Mesenchymal stem cell (in vitro differentiated cells and primary cell): ENCODE results near the gene MED27.

Experiments used
- DNase-seq: peaks from one replicate; pipeline ENCODE4 v3.0.0-alpha.2; 2013
- H2AFZ ChIP-seq: one replicate; pipeline ENCODE4 v1.6.1; 2013; ENCODE audit warnings: low read depth, mild to moderate bottlenecking, control low read depth, inconsistent platforms, low read length, moderate library complexity
- H2AK5ac ChIP-seq: 2 replicates; pipeline ENCODE4 v1.6.1; 2013; ENCODE audit warnings: low read length, moderate library complexity, mild to moderate bottlenecking, inconsistent platforms; ENCODE audit not compliant: severe bottlenecking
- H2BK120ac ChIP-seq: one replicate; pipeline ENCODE4 v1.6.1; 2013; ENCODE audit warnings: low read depth, mild to moderate bottlenecking, inconsistent platforms, low read length, moderate library complexity
- H2BK12ac ChIP-seq, 2 experiments: one replicate each; pipeline ENCODE4 v1.6.1; 2013; ENCODE audit warnings: inconsistent platforms in 2 of 2, low read length in 2 of 2, mild to moderate bottlenecking in 2 of 2, moderate library complexity in 2 of 2, control low read depth in 1 of 2
- H2BK15ac ChIP-seq: one replicate; pipeline ENCODE4 v1.6.1; 2013; ENCODE audit warnings: mild to moderate bottlenecking, low read depth, inconsistent platforms; ENCODE audit not compliant: poor library complexity, severe bottlenecking
- H2BK5ac ChIP-seq: 2 replicates; pipeline ENCODE4 v1.6.1; 2013; ENCODE audit warnings: low read depth, mild to moderate bottlenecking, low read length, control low read depth, inconsistent platforms; ENCODE audit not compliant: poor library complexity, severe bottlenecking
- H3K14ac ChIP-seq, 2 experiments: one replicate each; pipeline ENCODE4 v1.6.1; 2013; ENCODE audit warnings: inconsistent platforms in 2 of 2, low read length in 2 of 2, control low read depth in 1 of 2, mild to moderate bottlenecking in 1 of 2, moderate library complexity in 1 of 2
- H3K18ac ChIP-seq, 2 experiments: one replicate each; pipeline ENCODE4 v1.6.1; 2013; ENCODE audit warnings: inconsistent platforms in 2 of 2, low read length in 2 of 2, control low read depth in 1 of 2, low read depth in 1 of 2, mild to moderate bottlenecking in 1 of 2
- H3K23ac ChIP-seq, 2 experiments: one replicate each; pipeline ENCODE4 v1.6.1; 2013; ENCODE audit warnings: inconsistent platforms in 2 of 2, low read length in 2 of 2, mild to moderate bottlenecking in 2 of 2, moderate library complexity in 2 of 2, control low read depth in 1 of 2
- H3K27ac ChIP-seq: 2 replicates; pipeline ENCODE4 v1.5.1; 2013; ENCODE audit warnings: mild to moderate bottlenecking, moderate library complexity, low read length, control low read depth, inconsistent platforms; ENCODE audit not compliant: poor library complexity, severe bottlenecking
- H3K27me3 ChIP-seq, 2 experiments: 2 replicates each; pipeline versions ENCODE4 v1.6.1 to v1.7.0; 2013; ENCODE audit warnings: low read length in 2 of 2, mild to moderate bottlenecking in 2 of 2, moderate library complexity in 2 of 2, control low read depth in 1 of 2, inconsistent platforms in 1 of 2; ENCODE audit not compliant: control insufficient read depth in 1 of 2, insufficient read depth in 1 of 2
- H3K36me3 ChIP-seq, 2 experiments: 2 replicates each; pipeline versions ENCODE4 v1.6.1 to v1.7.0; 2013; ENCODE audit warnings: low read length in 2 of 2, control low read depth in 1 of 2, inconsistent platforms in 1 of 2, low read depth in 1 of 2, mild to moderate bottlenecking in 1 of 2; ENCODE audit not compliant: insufficient read depth in 2 of 2, control insufficient read depth in 1 of 2
- H3K4ac ChIP-seq, 2 experiments: one replicate each; pipeline ENCODE4 v1.6.1; 2013; ENCODE audit warnings: inconsistent platforms in 2 of 2, low read length in 2 of 2, mild to moderate bottlenecking in 2 of 2, moderate library complexity in 2 of 2, control low read depth in 1 of 2, low read depth in 1 of 2
- H3K4me1 ChIP-seq: 2 replicates; pipeline ENCODE4 v1.6.1; 2013; ENCODE audit warnings: low read depth, low read length, control low read depth; ENCODE audit not compliant: control insufficient read depth, insufficient read depth
- H3K4me2 ChIP-seq: 2 replicates; pipeline ENCODE4 v1.6.1; 2013; ENCODE audit warnings: low read length, mild to moderate bottlenecking, inconsistent platforms; ENCODE audit not compliant: poor library complexity, severe bottlenecking
- H3K4me3 ChIP-seq, 2 experiments: 2 replicates each; pipeline versions ENCODE4 v1.5.1 to v1.7.0; 2013; ENCODE audit warnings: low read length in 2 of 2, mild to moderate bottlenecking in 2 of 2, control low read depth in 1 of 2, low read depth in 1 of 2; ENCODE audit not compliant: insufficient read depth in 1 of 2
- H3K79me1 ChIP-seq: replicated peaks from 2 replicates; pipeline ENCODE4 v1.6.1; 2013; ENCODE audit warnings: mild to moderate bottlenecking, control low read depth, low read length, inconsistent platforms; ENCODE audit not compliant: poor library complexity, severe bottlenecking
- H3K9ac ChIP-seq: 2 replicates; pipeline ENCODE4 v1.7.0; 2013; ENCODE audit warnings: mild to moderate bottlenecking, low read length, moderate library complexity
- H3K9me3 ChIP-seq: 2 replicates; pipeline ENCODE4 v1.7.0; 2013; ENCODE audit warnings: mild to moderate bottlenecking, low read length; ENCODE audit not compliant: control insufficient read depth
- H4K8ac ChIP-seq: one replicate; pipeline ENCODE4 v1.6.1; 2013; ENCODE audit warnings: inconsistent platforms, mild to moderate bottlenecking, low read length, moderate library complexity
- H4K91ac ChIP-seq: one replicate; pipeline ENCODE4 v1.6.1; 2013; ENCODE audit warnings: mild to moderate bottlenecking, low read length, inconsistent platforms
- WGBS: methylation state at CpG from one replicate; pipeline ENCODE4 v1.1.7; 2013; ENCODE audit warnings: mixed read lengths; 5-methylcytosine and 5-hydroxymethylcytosine counted together

Gene MED27

GRCh38 chr9:132024589-132024988 is 55.1 kb downstream of the MED27 start:
- H3K36me3 ChIP-seq, result no peaks in the 10 kb centered on the region
- no peak overlapping the region for H2BK12ac ChIP-seq
- H2BK5ac ChIP-seq, result no peak overlapping the region
- H3K9ac ChIP-seq, result no peak overlapping the region
- DNase-seq, result no peak
- H2BK15ac ChIP-seq, result no peak overlapping the region
- H4K8ac ChIP-seq, result no peak overlapping the region
- H2AFZ ChIP-seq, result no peak overlapping the region
- peaks cover 37% of the 10 kb centered on the region for H3K79me1 ChIP-seq
- H3K14ac ChIP-seq, result no peak overlapping the region
- H3K4ac ChIP-seq, result no peak overlapping the region
- H3K23ac ChIP-seq, result no peak overlapping the region
- no peak overlapping the region for H3K18ac ChIP-seq
- H3K4me3 ChIP-seq, result no peak overlapping the region
- H3K4me1 ChIP-seq, result peaks cover 15% of the 10 kb centered on the region
- H4K91ac ChIP-seq, result no peak overlapping the region
- H3K4me2 ChIP-seq, result no peak overlapping the region
- 100% methylated on average over 3 of the region's 7 CpGs for WGBS
- H3K27ac ChIP-seq, result no peak overlapping the region
- no peak overlapping the region for H2BK120ac ChIP-seq
- H2AK5ac ChIP-seq, result no peak overlapping the region
- no peaks in the 10 kb centered on the region for H3K9me3 ChIP-seq
- H3K27me3 ChIP-seq, result no peaks in the 10 kb centered on the region

DNA sequence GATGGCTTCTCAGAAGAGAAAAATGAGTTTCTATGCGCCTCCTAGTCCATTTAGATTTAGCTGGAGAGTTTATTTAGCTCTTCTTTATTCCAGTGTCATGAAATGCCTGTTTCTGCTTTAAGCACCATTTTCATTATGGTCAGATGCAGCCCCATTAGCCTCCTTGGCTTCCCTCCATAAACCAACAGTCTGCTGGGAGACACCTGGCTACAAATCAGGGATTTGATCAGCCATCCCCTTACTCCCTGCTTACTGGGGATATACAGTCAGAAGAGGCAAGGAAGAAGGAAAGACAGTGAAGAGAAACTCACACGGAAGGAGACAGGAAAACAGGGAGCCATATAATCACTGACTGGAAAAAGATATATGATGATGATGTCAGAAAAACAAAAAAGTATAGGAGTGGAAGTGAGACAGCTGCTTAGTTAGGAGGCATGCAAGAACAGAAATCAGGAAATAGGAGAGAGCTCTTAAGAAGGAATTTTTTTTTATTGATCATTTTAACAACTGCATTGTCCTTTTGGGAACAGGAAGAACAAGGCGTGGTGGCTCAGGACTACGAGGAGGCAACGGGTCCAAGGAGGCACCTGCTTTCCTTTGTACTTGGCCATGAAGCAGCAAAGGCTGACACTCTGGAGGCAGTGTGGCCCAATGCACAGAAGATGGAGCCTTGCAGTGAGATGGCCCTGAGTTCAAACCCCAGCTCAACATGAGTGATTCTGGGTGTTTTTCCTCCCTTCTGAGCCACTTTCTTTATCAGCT is 56.1 kb downstream of the MED27 start:
- H3K36me3 ChIP-seq, result no peaks in the 10 kb centered on the region
- no peak overlapping the region for H3K4ac ChIP-seq
- no peak overlapping the region for H2BK5ac ChIP-seq
- 86% methylated on average over 5 of the region's 5 CpGs for WGBS
- no peak overlapping the region for H4K91ac ChIP-seq
- peaks cover 41% of the 10 kb centered on the region for H3K79me1 ChIP-seq
- H3K4me2 ChIP-seq, result no peak overlapping the region
- H3K9ac ChIP-seq, result no peak overlapping the region
- no peak for DNase-seq
- no peaks in the 10 kb centered on the region for H3K9me3 ChIP-seq
- no peak overlapping the region for H3K14ac ChIP-seq
- no peak overlapping the region for H3K27ac ChIP-seq
- H2BK15ac ChIP-seq, result no peak overlapping the region
- H2BK12ac ChIP-seq, result no peak overlapping the region
- no peaks in the 10 kb centered on the region for H3K27me3 ChIP-seq
- H3K4me3 ChIP-seq, result no peak overlapping the region
- no peak overlapping the region for H2AK5ac ChIP-seq
- H4K8ac ChIP-seq, result no peak overlapping the region
- peaks cover 15% of the 10 kb centered on the region for H3K4me1 ChIP-seq
- no peak overlapping the region for H2AFZ ChIP-seq
- H3K23ac ChIP-seq, result no peak overlapping the region
- no peak overlapping the region for H3K18ac ChIP-seq
- H2BK120ac ChIP-seq, result no peak overlapping the region

GRCh38 chr9:132020820-132021510 is 58.7 kb downstream of the MED27 start:
- peaks cover 1% of the 10 kb centered on the region for H3K4me1 ChIP-seq
- DNase-seq, result peak; percentile 33
- H2AK5ac ChIP-seq, result no peak overlapping the region
- H3K4ac ChIP-seq, result no peak overlapping the region
- 52% methylated on average over 3 of the region's 4 CpGs for WGBS
- no peak overlapping the region for H2BK12ac ChIP-seq
- no peaks in the 10 kb centered on the region for H3K36me3 ChIP-seq
- H3K27me3 ChIP-seq, result no peaks in the 10 kb centered on the region
- H3K27ac ChIP-seq, result no peak overlapping the region
- no peak overlapping the region for H2BK15ac ChIP-seq
- no peak overlapping the region for H4K8ac ChIP-seq
- H3K9me3 ChIP-seq, result no peaks in the 10 kb centered on the region
- H2BK5ac ChIP-seq, result no peak overlapping the region
- H3K23ac ChIP-seq, result no peak overlapping the region
- no peak overlapping the region for H2BK120ac ChIP-seq
- H3K18ac ChIP-seq, result no peak overlapping the region
- H2AFZ ChIP-seq, result no peak overlapping the region
- H3K9ac ChIP-seq, result no peak overlapping the region
- H3K79me1 ChIP-seq, result peaks cover 44% of the 10 kb centered on the region
- H3K14ac ChIP-seq, result no peak overlapping the region
- H3K4me3 ChIP-seq, result no peak overlapping the region
- no peak overlapping the region for H3K4me2 ChIP-seq
- H4K91ac ChIP-seq, result no peak overlapping the region

DNA sequence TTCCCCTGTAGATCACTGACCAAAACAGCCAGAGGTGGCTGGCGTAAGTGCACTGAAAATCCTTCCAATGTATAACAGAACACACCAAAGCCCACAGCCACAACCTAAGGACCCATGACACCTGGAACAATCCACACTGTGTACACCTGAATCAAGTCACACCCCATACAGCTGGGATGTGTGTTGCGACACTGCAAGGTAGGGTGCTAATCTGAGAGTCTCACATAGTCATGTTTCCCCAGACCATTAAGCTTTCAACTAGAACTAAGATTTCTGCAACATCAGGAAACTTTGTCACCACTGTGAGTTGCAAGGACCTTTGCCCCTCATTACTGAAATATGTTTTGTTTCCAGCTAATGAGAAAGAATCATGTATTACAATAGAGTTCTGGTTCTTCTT is 59.4 kb downstream of the MED27 start:
- no peak overlapping the region for H3K23ac ChIP-seq
- H3K36me3 ChIP-seq, result no peaks in the 10 kb centered on the region
- H2BK5ac ChIP-seq, result no peak overlapping the region
- no peaks in the 10 kb centered on the region for H3K27me3 ChIP-seq
- no peak overlapping the region for H3K14ac ChIP-seq
- no peak overlapping the region for H3K9ac ChIP-seq
- DNase-seq, result no peak
- WGBS, result 100% methylated on average over 2 of the region's 2 CpGs
- H3K18ac ChIP-seq, result no peak overlapping the region
- no peak overlapping the region for H2BK15ac ChIP-seq
- H2BK12ac ChIP-seq, result no peak overlapping the region
- no peak overlapping the region for H3K27ac ChIP-seq
- H2AFZ ChIP-seq, result no peak overlapping the region
- H3K4me2 ChIP-seq, result no peak overlapping the region
- no peak overlapping the region for H2AK5ac ChIP-seq
- H3K4me3 ChIP-seq, result no peak overlapping the region
- no peak overlapping the region for H2BK120ac ChIP-seq
- H4K91ac ChIP-seq, result no peak overlapping the region
- no peaks in the 10 kb centered on the region for H3K9me3 ChIP-seq
- no peaks in the 10 kb centered on the region for H3K4me1 ChIP-seq
- peaks cover 44% of the 10 kb centered on the region for H3K79me1 ChIP-seq
- H4K8ac ChIP-seq, result no peak overlapping the region
- H3K4ac ChIP-seq, result no peak overlapping the region
